Liver (tissue), 9 donors: Measurements from ENCODE around the gene UMODL1. TPM values are rescaled to one million over a fixed set of nuclear protein-coding genes. Genes with fewer than 3 reads are reported as not detected.
A peak's percentile ranks its signal among the peaks of the same experiment; 100 is the strongest.

ENCODE experiments used
- DNase-seq: peaks from one replicate; pipeline ENCODE4 v3.0.0-alpha.2; 2017; ENCODE audit warnings: low spot score
- H3K27ac ChIP-seq, 2 donors: one replicate each; pipeline ENCODE4 v1.7.0; 2013; ENCODE audit warnings: inconsistent platforms in 2 of 2, low read length in 2 of 2, control low read depth in 1 of 2, low read depth in 1 of 2, mild to moderate bottlenecking in 1 of 2
- H3K27me3 ChIP-seq, 4 donors: one replicate each; pipeline versions ENCODE4 v1.6.1 to v1.7.0; 2013; ENCODE audit warnings: low read length in 3 of 4, inconsistent platforms in 1 of 4, mild to moderate bottlenecking in 1 of 4, moderate library complexity in 1 of 4; ENCODE audit not compliant: control insufficient read depth in 4 of 4, insufficient read depth in 4 of 4
- H3K36me3 ChIP-seq, 4 donors: one replicate each; pipeline versions ENCODE4 v1.6.1 to v1.7.0; 2013; ENCODE audit warnings: low read length in 3 of 4, mild to moderate bottlenecking in 3 of 4, low read depth in 1 of 4, moderate library complexity in 1 of 4; ENCODE audit not compliant: control insufficient read depth in 4 of 4, insufficient read depth in 3 of 4
- H3K4me1 ChIP-seq, 4 donors: one replicate each; pipeline versions ENCODE4 v1.6.1 to v1.7.0; 2013; ENCODE audit warnings: low read length in 3 of 4, mild to moderate bottlenecking in 3 of 4, moderate library complexity in 1 of 4; ENCODE audit not compliant: control insufficient read depth in 4 of 4, insufficient read depth in 4 of 4
- H3K4me3 ChIP-seq, 3 donors: one replicate each; pipeline versions ENCODE4 v1.6.1 to v1.7.0; 2013; ENCODE audit warnings: low read length in 3 of 3, control low read depth in 1 of 3, low read depth in 1 of 3, mild to moderate bottlenecking in 1 of 3
- H3K9ac ChIP-seq, 2 donors: one replicate each; pipeline ENCODE4 v1.7.0; 2013; ENCODE audit warnings: low read length in 2 of 2, mild to moderate bottlenecking in 2 of 2, moderate library complexity in 2 of 2, control low read depth in 1 of 2, low read depth in 1 of 2
- H3K9me3 ChIP-seq, 4 donors: one replicate each; pipeline versions ENCODE4 v1.6.1 to v1.7.0; 2013; ENCODE audit warnings: low read length in 3 of 4; ENCODE audit not compliant: control insufficient read depth in 4 of 4
- EGR1 ChIP-seq, 2 donors: IDR thresholded peaks; 2 replicates each; pipeline ENCODE4 v1.6.1; 2016 to 2018; ENCODE audit warnings: antibody characterized with exemption in 2 of 2, low read depth in 2 of 2
- FOXA1 ChIP-seq: IDR thresholded peaks from 2 replicates; pipeline ENCODE4 v1.6.1; 2016; ENCODE audit warnings: antibody characterized with exemption
- FOXA2 ChIP-seq: IDR thresholded peaks from 2 replicates; pipeline ENCODE4 v1.6.1; 2016; ENCODE audit warnings: antibody characterized with exemption
- GABPA ChIP-seq, 2 donors: IDR thresholded peaks in 1 of 2; conservative IDR thresholded peaks in 1 of 2; 2 replicates each; pipeline ENCODE4 v1.6.1; 2016; ENCODE audit warnings: antibody characterized with exemption in 2 of 2, mild to moderate bottlenecking in 1 of 2, moderate library complexity in 1 of 2
- HNF4A ChIP-seq, 2 donors: conservative IDR thresholded peaks; 2 replicates each; pipeline ENCODE4 v1.6.1; 2016; ENCODE audit warnings: antibody characterized with exemption in 2 of 2, mild to moderate bottlenecking in 2 of 2
- HNF4G ChIP-seq: IDR thresholded peaks from 2 replicates; pipeline ENCODE4 v1.6.1; 2016; ENCODE audit warnings: antibody characterized with exemption
- JUND ChIP-seq, 2 donors: IDR thresholded peaks; 2 replicates each; pipeline ENCODE4 v1.6.1; 2016; ENCODE audit warnings: antibody characterized with exemption in 2 of 2
- NR2F2 ChIP-seq: IDR thresholded peaks from 2 replicates; pipeline ENCODE4 v1.6.1; 2016; ENCODE audit warnings: antibody characterized with exemption
- RAD21 ChIP-seq, 2 donors: IDR thresholded peaks; 2 replicates each; pipeline ENCODE4 v1.6.1; 2016; ENCODE audit warnings: antibody characterized with exemption in 2 of 2, mild to moderate bottlenecking in 2 of 2
- RXRA ChIP-seq, 2 donors: IDR thresholded peaks; 2 replicates each; pipeline ENCODE4 v1.6.1; 2017 to 2018; ENCODE audit warnings: antibody characterized with exemption in 2 of 2, mild to moderate bottlenecking in 1 of 2
- SP1 ChIP-seq: IDR thresholded peaks from 2 replicates; pipeline ENCODE4 v1.6.1; 2018; ENCODE audit warnings: antibody characterized with exemption, mild to moderate bottlenecking
- TAF1 ChIP-seq: conservative IDR thresholded peaks from 2 replicates; pipeline ENCODE4 v1.6.1; 2016; ENCODE audit warnings: antibody characterized with exemption, mild to moderate bottlenecking
- YY1 ChIP-seq: IDR thresholded peaks from 2 replicates; pipeline ENCODE4 v1.6.1; 2016; ENCODE audit warnings: antibody characterized with exemption, mild to moderate bottlenecking
- WGBS: extraction: QIAGEN DNeasy Blood & Tissue Kit; methylation state at CpG from one replicate; pipeline ENCODE4 v1.1.7; 2013; 5-methylcytosine and 5-hydroxymethylcytosine counted together
- polyA plus RNA-seq, 2 donors: library from polyadenylated mRNA; stranded (reverse) in 1 of 2; unstranded in 1 of 2; fragments of 200-250 nt in 1 of 2; fragments of >200 nt in 1 of 2; fragmentation: Nextera tagmentation in 1 of 2; extraction: Ambion mirVana in 1 of 2; gene quantifications; one replicate each; pipeline versions ENCODE4 v1.2.1 to v1.2.3, GENCODE V29; 2013 to 2015
- total RNA-seq, 2 donors: library from RNA; depleted of rRNA; stranded (reverse); fragments of >200 nt; gene quantifications; one replicate each; pipeline ENCODE4 v1.2.3, GENCODE V29; 2014
- TF ChIP-seq, protein P1 (sequence below): IDR thresholded peaks from 2 replicates; pipeline ENCODE4 v1.6.1; 2016; ENCODE audit warnings: antibody characterized with exemption, mild to moderate bottlenecking
- TF ChIP-seq, protein P2 (sequence below): fragments of 150-350 bp; IDR thresholded peaks from 2 replicates; pipeline ENCODE4 v1.5.1; 2017; ENCODE audit warnings: improper control_type of control experiment, low read depth, low read length; ENCODE audit not compliant: missing input control
- TF ChIP-seq, protein P3 (sequence below): IDR thresholded peaks from 2 replicates; pipeline ENCODE4 v1.6.1; 2016; ENCODE audit warnings: antibody characterized with exemption
- TF ChIP-seq, protein P4 (sequence below): IDR thresholded peaks from 2 replicates; pipeline ENCODE4 v1.6.1; 2016; ENCODE audit warnings: antibody characterized with exemption
- TF ChIP-seq, protein P5 (sequence below): IDR thresholded peaks from 2 replicates; pipeline ENCODE4 v1.6.1; 2016; ENCODE audit warnings: antibody characterized with exemption
- donor health status: healthy.
- donor health status: healthy.
- donor health status: healthy.
- donor health status: healthy.
- donor health status: healthy.

The UMODL1 gene
- total and polyA plus RNA-seq, 4 donors, result 0.08 to 0.14 (median 0.08) TPM; not detected in 1

DNA sequence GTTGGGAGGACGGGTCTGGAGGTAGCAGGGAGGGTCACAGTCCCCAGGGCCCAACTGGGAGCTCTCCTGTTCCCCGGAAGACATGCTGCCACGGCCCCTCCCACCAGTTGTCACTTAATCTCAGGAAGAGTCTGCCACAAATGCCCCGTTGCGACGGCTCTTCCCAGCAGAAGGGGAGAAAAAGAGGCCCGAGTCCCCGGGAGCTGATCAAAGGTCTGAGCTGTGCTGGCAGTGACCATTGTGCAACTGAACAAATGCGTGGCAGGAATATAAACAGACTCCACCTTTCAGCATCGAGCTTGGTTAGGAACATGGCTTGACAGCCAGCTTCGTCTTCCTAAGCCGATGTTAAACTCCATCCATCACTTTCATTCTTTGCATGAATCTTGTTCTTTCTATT is 33.2 kb upstream of the UMODL1 start:
- H3K27ac ChIP-seq, result peak overlapping the region; percentile 29 to 87
- no peaks in the 10 kb centered on the region for H3K36me3 ChIP-seq
- DNase-seq, result peak; percentile 42
- TF ChIP-seq RXRA (IDR thresholded peaks at IDR 0.05) (peak; percentile 75 to 89), HNF4A (conservative IDR thresholded peaks at IDR 0.05) (peak; percentile 90 to 93), YY1 (peak; percentile 94), SP1 (peak; percentile 94), HNF4G (peak; percentile 65), TAF1 (peak; percentile 62), EGR1 (IDR thresholded peaks at IDR 0.05; ENCODE audit: low read depth in 2 of 2) (peak; percentile 42 to 80), FOXA1 (peak; percentile 35), FOXA2 (peak; percentile 51), RAD21 (IDR thresholded peaks at IDR 0.05) (peak; percentile 36 to 54), JUND (IDR thresholded peaks at IDR 0.05) (peak; percentile 54 to 74), NR2F2 (peak; percentile 18), GABPA (IDR thresholded peaks at IDR 0.05 in 1 of 2, conservative IDR thresholded peaks at IDR 0.05 in 1 of 2) (peak in 1 of 2 donors; percentile 62)
- TF ChIP-seq, protein P1, sequence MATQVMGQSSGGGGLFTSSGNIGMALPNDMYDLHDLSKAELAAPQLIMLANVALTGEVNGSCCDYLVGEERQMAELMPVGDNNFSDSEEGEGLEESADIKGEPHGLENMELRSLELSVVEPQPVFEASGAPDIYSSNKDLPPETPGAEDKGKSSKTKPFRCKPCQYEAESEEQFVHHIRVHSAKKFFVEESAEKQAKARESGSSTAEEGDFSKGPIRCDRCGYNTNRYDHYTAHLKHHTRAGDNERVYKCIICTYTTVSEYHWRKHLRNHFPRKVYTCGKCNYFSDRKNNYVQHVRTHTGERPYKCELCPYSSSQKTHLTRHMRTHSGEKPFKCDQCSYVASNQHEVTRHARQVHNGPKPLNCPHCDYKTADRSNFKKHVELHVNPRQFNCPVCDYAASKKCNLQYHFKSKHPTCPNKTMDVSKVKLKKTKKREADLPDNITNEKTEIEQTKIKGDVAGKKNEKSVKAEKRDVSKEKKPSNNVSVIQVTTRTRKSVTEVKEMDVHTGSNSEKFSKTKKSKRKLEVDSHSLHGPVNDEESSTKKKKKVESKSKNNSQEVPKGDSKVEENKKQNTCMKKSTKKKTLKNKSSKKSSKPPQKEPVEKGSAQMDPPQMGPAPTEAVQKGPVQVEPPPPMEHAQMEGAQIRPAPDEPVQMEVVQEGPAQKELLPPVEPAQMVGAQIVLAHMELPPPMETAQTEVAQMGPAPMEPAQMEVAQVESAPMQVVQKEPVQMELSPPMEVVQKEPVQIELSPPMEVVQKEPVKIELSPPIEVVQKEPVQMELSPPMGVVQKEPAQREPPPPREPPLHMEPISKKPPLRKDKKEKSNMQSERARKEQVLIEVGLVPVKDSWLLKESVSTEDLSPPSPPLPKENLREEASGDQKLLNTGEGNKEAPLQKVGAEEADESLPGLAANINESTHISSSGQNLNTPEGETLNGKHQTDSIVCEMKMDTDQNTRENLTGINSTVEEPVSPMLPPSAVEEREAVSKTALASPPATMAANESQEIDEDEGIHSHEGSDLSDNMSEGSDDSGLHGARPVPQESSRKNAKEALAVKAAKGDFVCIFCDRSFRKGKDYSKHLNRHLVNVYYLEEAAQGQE, result peak; percentile 79
- TF ChIP-seq, protein P2, sequence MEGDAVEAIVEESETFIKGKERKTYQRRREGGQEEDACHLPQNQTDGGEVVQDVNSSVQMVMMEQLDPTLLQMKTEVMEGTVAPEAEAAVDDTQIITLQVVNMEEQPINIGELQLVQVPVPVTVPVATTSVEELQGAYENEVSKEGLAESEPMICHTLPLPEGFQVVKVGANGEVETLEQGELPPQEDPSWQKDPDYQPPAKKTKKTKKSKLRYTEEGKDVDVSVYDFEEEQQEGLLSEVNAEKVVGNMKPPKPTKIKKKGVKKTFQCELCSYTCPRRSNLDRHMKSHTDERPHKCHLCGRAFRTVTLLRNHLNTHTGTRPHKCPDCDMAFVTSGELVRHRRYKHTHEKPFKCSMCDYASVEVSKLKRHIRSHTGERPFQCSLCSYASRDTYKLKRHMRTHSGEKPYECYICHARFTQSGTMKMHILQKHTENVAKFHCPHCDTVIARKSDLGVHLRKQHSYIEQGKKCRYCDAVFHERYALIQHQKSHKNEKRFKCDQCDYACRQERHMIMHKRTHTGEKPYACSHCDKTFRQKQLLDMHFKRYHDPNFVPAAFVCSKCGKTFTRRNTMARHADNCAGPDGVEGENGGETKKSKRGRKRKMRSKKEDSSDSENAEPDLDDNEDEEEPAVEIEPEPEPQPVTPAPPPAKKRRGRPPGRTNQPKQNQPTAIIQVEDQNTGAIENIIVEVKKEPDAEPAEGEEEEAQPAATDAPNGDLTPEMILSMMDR, result no peak
- TF ChIP-seq, protein P3, sequence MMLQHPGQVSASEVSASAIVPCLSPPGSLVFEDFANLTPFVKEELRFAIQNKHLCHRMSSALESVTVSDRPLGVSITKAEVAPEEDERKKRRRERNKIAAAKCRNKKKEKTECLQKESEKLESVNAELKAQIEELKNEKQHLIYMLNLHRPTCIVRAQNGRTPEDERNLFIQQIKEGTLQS, result no peak
- TF ChIP-seq, protein P4, sequence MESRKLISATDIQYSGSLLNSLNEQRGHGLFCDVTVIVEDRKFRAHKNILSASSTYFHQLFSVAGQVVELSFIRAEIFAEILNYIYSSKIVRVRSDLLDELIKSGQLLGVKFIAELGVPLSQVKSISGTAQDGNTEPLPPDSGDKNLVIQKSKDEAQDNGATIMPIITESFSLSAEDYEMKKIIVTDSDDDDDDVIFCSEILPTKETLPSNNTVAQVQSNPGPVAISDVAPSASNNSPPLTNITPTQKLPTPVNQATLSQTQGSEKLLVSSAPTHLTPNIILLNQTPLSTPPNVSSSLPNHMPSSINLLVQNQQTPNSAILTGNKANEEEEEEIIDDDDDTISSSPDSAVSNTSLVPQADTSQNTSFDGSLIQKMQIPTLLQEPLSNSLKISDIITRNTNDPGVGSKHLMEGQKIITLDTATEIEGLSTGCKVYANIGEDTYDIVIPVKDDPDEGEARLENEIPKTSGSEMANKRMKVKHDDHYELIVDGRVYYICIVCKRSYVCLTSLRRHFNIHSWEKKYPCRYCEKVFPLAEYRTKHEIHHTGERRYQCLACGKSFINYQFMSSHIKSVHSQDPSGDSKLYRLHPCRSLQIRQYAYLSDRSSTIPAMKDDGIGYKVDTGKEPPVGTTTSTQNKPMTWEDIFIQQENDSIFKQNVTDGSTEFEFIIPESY, result peak; percentile 92
- TF ChIP-seq, protein P5, sequence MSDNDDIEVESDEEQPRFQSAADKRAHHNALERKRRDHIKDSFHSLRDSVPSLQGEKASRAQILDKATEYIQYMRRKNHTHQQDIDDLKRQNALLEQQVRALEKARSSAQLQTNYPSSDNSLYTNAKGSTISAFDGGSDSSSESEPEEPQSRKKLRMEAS, result peak; percentile 98
- H3K4me3 ChIP-seq, result no peak overlapping the region
- peaks cover 9 to 24% (median 14%) of the 10 kb centered on the region in 4 donors for H3K4me1 ChIP-seq
- peak overlapping the region in 1 of 2 donors; percentile 2 for H3K9ac ChIP-seq
- H3K27me3 ChIP-seq, result no peaks in the 10 kb centered on the region
- no peaks in the 10 kb centered on the region for H3K9me3 ChIP-seq
- WGBS, result 29% methylated on average over 12 of the region's 12 CpGs
